NCI-H2171 treated with DMSO at 0.1 percent for 48 hours (cell line): ENCODE measurements around the gene HIVEP3.

Source experiments
- DNase-seq: peaks from one replicate; lab custom pipeline; 2025; lab: John Stamatoyannopoulos, UW

The HIVEP3 gene

DNA sequence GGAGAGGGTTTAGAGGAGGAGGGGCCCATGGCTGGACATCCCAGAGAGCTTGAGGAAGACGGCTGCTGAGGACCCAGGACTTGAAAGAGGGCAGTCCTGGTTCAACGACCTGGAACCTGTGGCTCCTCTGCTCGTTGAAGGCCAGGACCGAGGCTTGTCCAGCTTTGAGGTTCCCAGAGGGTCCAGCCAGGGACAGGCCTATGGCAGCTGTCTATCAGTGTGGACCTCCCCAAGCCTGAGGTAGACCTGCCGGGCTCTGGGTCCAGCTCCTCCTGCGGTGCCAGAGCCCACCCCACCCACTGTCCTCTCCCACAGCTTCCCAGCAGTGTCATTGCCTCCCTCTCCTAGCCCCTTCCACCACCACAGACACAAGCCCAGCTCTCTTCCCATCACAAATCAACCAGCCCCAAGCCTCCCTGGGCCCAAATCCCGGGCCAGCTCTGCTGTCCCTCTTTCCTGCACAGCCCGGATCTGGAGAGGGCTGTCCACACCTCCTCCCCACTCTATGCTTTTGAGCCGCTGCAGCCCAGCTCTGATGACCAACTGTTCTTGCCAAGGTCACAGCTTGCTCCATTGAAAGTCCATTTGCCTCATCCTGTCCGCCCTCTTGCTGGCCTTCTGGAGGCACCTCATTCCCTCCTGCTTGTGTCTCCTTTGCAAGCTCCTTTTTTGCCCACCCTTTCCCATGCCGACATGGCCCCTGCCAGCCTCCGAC lies 385.5 kb downstream of the HIVEP3 start:
- DNase-seq, result no peak

DNA sequence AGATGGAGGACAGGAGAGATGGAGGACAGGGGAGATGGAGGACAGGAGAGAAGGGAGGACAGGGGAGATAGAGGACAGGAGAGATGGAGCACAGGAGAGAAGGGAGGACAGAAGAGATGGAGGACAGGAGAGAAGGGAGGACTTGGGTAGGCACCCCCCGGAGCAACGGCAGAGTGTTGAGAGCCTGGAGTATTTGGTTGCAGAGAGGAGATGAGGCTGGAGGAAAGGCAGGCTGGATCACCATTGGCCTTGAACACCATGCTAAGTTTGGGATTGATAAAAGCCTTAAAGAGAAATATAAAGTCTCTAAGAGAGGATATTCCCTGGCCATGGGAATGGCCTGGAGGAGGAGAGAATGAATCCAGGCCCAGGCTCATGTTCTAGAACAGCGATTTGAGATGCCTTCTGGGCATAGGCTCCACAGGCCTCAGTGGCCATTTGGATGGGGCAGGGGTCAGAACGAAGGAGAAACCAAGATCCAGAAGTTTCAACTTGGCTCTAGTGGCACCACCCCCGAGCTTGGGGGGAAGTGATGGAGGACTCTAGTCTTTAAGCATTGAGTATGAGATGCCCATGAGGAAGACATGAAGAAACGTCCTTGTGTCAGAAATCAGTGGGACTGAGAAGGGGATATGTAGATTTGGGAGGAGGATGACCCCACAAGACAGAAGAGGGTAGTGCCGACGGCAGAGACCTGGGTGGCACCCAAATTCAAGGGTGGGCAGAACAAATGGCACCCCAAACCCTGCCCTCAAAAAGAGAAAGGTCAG lies 386.3 kb downstream of the HIVEP3 start:
- no peak for DNase-seq

GRCh38 chr1:41530411-41530810 lies 388.3 kb downstream of the HIVEP3 start:
- DNase-seq, result no peak

DNA sequence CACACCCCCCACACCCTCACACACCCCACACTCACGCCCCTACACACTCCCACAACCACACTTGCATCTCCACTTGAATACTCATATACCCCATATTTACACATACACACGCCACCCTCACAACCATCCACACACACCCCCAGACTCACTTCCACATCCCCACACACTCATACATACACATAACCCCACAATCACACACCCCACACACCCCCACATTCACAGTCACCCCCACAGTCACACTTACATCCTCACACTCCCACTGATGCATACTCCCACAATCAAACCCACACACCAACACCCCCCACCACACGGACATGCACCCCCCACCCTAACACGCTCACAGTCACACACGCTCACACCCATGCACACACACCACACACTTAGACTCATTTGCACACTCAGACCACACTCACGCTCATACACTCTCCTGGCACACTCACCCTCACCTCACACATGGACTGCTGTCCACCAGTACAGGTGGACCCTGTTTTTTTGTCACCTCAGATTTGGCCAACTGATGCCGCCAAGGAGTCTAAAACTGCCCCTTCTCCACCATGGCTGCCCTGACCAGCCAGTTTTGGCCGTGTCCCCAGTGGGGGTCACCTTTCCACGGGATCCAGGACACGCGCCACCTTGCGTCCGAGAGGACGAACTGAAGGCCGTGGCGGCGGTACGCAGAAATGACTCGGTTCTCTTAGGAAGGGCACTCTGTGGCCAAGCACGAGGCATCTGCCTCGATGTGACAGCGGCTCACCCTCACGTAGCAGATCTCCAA lies 388.9 kb downstream of the HIVEP3 start:
- DNase-seq, result no peak

- no peak for DNase-seq
These were observed 389.8 kb downstream of the HIVEP3 start for GRCh38 chr1:41528726-41529605.

DNA sequence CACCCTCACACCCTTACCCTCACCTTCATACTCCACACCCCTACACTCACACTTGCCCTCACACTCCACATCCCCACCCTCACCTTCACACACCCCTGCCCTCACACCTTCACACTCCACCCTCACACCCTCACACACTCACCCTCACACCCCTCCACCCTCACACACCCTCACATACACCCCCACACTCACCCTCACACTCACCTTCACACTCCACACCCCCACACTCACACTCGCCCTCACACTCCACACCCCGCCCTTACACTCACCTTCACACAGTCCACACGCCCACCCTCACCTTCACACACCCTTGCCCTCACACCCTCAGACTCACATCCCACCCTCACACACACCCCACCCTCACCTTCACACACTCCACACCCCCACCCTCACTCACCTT lies 390.6 kb downstream of the HIVEP3 start:
- no peak for DNase-seq

DNA sequence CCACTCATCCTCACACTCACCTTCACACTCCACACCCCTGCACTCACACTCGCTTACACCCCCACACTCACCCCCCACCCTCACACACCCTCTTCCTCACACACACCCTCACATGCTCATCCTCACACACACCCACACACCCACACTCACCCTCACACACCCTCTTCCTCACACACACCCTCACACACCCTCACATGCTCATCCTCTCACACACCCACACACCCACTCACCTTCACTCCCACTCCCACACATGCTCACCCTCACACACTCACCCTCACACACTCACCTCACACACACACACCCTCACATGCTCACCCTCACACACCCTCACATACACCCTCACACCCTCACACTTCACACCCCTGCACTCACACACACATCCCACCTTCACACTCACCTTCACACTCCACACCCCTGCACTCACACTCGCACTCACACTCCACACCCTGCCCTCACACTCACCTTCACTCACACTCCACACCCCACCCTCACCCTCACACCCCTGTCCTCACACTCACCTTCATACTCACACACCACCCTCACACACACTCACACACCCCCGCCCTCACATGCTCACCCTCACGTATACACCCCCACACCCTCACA lies 391.7 kb downstream of the HIVEP3 start:
- no peak for DNase-seq

GRCh38 chr1:41525891-41526587 lies 392.7 kb downstream of the HIVEP3 start:
- no peak for DNase-seq

DNA sequence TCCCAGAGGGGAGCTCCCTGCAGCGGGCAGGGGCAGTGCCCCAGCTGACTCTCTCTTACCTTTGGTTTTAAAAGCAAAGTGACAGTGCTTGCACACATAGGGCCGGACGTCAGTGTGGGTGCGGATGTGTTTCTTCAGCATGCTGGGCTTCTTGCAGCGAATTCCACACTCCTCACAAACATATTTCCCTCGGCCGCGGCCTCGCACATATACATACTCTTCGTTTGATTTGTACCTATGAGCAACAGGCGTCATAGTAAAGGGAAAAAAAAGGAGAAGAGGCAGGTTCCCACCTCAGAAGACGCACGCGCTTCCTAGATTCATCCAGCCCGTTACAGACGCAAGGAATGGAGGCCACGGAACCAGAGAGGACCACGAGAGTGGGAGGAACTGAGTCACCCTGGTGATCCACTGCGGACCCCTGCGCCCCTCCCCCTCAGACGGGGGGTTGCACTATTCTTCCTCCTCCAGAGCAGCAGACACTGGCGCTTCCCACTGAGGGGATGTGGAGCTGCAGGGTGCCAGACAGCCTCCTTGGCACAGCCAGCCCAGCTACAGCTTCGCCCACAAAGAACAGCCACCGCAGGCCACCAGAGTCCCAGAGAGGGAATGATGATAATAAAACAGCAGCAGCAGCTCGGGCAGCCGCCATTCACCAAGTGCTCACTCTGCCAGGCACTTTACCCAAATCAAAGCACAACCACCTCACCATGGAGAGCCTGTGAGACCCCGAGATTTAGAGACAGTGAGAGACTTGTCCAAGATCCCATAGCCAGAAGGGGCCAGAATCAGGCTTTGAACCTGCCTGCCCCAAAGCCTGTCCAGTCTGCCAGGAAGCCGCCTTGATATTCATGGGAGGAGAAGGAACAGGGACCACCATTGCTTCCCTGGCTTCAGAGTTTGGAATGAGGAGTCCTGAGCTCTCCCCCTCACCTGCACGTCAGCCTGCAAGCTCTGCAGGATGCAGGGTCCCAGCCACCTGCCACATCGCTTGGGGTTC lies 393.7 kb downstream of the HIVEP3 start:
- no peak for DNase-seq

GRCh38 chr1:41523949-41524675 lies 394.6 kb downstream of the HIVEP3 start:
- DNase-seq, result no peak

- DNase-seq, result no peak
These were observed 395.7 kb downstream of the HIVEP3 start for GRCh38 chr1:41523071-41523470.

DNA sequence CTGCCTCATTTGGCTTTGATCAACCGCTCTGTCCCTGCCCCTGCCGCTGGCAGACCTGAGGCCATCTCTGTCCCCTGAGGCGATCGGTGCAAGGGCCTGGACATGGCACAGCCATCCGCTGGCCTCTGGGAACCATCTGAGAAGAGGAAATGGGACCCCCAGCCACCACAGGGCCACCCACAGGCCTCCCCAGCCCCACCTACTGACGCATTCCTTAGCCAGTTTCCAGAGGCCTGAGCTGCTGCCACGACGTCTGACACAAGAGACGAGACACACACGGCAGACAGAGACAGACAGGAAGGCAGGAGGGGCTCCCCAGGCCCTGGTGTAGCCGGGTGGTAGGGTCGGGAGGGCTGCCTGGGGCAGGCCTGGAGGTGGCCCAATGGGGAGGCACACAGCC lies 397.0 kb downstream of the HIVEP3 start:
- DNase-seq, result no peak

DNA sequence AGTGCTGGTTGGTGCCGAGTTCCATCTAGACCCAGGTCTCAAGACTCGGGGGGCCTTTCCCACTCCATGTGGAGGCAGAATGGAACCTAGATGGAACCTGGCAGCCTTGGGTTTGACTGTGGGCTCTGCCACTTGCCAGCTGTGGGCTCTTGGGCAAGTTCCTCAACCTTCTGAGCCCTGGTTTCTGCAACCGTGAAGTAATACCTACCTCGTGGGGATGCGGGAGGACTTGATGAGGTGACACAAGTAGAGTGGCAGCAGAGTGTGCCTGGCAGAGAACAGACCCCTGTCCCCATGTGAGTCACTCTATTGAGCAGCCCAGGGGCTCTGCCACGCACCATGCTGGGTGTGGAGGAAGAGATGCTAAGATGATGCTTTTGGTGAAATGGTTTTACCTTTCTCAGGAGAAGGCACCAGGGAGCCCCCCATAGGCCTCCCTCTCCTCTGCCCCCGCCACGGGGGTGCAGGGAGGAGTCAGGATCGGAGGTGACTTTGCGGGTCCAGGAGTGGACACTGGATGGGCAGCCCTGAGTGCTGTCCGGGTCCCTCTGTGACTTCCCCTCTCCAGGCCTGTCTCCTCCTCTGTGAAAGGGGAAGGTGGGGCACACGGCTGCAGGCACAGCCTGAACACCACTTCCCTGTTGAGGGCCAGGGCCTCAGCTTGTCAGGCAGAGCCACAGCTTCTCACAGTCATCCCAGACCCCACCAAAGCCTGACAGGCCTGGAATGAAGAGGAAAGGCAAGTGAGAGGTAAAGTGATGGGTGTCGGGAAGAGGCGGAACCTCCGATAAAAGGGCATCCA lies 397.6 kb downstream of the HIVEP3 start:
- no peak for DNase-seq

DNA sequence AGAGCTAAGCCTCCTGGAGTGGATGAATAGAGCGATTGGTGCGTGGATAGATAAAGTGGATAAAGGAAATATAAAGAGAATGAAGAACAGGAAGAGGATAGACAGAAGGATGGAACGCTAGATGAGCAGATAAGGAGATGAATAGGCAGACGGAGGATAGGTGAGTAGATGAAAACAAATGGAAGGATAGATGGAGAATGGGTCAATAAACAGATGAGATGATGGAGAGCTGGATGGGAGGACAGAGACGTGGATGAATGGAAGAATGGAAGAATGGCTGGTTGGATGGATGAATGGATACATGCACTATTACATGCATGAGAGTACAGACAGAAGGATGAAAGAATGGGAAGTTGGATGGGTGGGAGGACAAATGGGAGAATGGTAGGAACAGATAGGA lies 399.1 kb downstream of the HIVEP3 start:
- DNase-seq, result no peak

GRCh38 chr1:41518471-41518870 lies 400.3 kb downstream of the HIVEP3 start:
- no peak for DNase-seq

DNA sequence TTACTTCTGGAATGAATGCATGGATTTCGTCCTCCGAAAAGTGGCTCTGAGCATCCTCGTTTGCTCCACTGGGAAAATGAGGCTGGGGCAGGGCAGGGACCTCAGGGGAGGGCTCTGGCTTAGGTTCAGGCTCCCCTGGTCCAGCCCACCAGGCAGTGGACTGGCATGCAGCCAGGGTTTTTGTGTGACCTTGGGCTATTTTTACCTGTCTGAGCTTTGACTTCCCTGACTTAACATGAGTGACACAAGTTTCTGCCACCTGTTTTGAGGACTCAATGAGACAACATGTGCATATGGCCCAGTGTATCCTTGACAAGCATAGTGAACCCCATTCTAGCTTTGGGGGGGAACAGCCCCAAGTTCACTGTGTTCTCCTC lies 401.7 kb downstream of the HIVEP3 start:
- DNase-seq, result peak; percentile 42

- peak; percentile 88 for DNase-seq
These were observed 402.3 kb downstream of the HIVEP3 start for GRCh38 chr1:41516168-41517061.
